ENCODE results near the gene COTL1.

DNA sequence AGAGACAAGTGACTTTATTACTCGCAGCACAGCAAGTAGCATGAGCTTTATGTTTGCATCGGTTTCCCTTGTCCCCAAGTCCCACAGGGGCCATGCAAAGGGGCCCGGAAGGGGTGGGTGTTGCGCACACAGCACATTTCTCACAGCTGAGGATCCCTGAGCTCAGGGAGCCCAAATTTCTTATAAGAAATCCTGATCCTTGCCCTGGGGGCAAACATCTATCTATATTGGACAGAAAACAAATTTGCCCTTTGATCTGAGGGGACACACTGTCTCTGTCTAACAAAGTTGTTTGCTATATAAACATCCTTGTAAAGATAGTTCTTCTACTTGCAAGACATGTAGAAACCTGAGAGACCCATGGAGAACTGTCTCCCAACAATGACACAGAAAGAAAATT, 77.7 kb downstream of the COTL1 start:
- TF ChIP-seq POLR2AphosphoS5 (IDR thresholded peaks at IDR 0.05; ENCODE audit: low read depth, low read length): no peak
- no peak for TF ChIP-seq SIN3A (IDR thresholded peaks at IDR 0.05; ENCODE audit: borderline replicate concordance, insufficient read depth, low read length)
- no peak for TF ChIP-seq TAF1 (IDR thresholded peaks at IDR 0.05; ENCODE audit: borderline replicate concordance, insufficient read depth, low read length)
